GM21576 (cell line): ENCODE data around the gene ZNF200.

Experiments used
- ATAC-seq: cut with Tn5 transposase; IDR thresholded peaks from one replicate; pipeline ENCODE4 v1.9.1; 2021; ENCODE audit warnings: mild to moderate bottlenecking, moderate library complexity; ENCODE audit not compliant: unreplicated experiment

Gene ZNF200

DNA sequence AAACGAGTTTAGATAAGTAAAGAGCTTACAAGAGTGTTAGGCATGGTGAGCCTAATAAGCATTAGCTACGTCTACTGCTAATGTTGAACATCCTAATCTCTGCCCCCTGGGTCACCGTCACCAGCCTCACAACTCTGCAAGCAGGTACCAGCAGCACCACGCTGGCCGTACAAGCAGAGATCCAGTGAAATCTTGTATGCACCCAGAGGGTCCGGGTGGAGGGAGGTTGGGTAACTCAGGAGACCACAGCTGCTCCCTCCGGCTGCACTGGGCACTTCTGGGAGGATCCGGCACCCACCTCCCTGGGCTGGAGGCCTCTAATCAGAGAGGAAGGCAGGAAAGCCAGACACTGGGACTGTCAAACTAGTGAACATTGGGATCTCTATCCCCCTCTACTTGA lies 55.3 kb downstream of the ZNF200 start:
- ATAC-seq: no peak

- ATAC-seq: no peak
Observed at GRCh38 chr16:3175157-3176093, 59.5 kb downstream of the ZNF200 start.

DNA sequence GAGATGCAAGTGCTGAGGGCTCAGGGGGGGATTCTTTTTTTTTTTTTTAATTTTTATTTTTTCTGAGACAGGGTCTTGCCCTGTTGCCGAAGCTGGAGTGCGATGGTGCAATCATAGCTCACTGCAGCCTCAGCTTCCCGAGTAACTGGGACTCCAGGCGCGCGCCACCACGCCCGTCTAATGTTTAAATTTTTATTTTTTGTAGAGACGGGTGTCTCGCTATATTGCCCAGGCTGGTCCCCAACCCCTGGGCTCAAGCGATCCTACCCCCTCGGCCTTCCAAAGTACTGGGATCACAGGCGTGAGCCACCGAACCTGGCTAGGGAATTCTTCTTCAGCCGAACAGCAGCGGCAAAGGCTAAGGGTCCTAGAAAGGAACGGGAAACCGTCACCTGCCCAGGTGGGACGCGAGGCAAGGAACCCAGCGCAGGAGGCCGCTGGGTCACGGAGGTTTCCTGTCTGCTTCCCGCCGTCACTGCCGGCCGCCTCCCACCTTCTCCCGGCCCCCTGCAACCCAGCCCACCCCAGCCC lies 60.3 kb downstream of the ZNF200 start:
- no peak for ATAC-seq

- no peak for ATAC-seq
Observed at GRCh38 chr16:3173892-3174617, 60.9 kb downstream of the ZNF200 start.
